Thymus (tissue), 11 donors: ENCODE measurements around the gene NIM1K. TPM values are rescaled to one million over a fixed set of nuclear protein-coding genes. Genes with fewer than 3 reads are reported as not detected.
"Not testable (repeated sequence)": the region's sequence is repeated elsewhere in the genome, so short reads cannot be mapped to it uniquely, and the experiment has no call there.

Experiments used
- DNase-seq, 9 donors: peaks; one replicate each; pipeline ENCODE4 v3.0.0-alpha.2; 2013; ENCODE audit warnings: low spot score in 9 of 9, low read depth in 6 of 9, missing footprints in 1 of 9
- H3K27ac ChIP-seq, 2 donors: one replicate each; pipeline ENCODE4 v1.5.1; 2013; ENCODE audit warnings: control low read depth in 1 of 2, low read depth in 1 of 2, low read length in 1 of 2, mild to moderate bottlenecking in 1 of 2, moderate library complexity in 1 of 2
- H3K27me3 ChIP-seq, 2 donors: one replicate each; pipeline ENCODE4 v1.5.1; 2013; ENCODE audit warnings: low read length in 1 of 2; ENCODE audit not compliant: control insufficient read depth in 2 of 2, insufficient read depth in 1 of 2
- H3K36me3 ChIP-seq, 2 donors: one replicate each; pipeline ENCODE4 v1.5.1; 2013; ENCODE audit warnings: low read length in 1 of 2, mild to moderate bottlenecking in 1 of 2, moderate library complexity in 1 of 2; ENCODE audit not compliant: control insufficient read depth in 2 of 2, insufficient read depth in 2 of 2
- H3K4me1 ChIP-seq, 2 donors: one replicate each; pipeline ENCODE4 v1.5.1; 2013; ENCODE audit warnings: low read length in 2 of 2; ENCODE audit not compliant: control insufficient read depth in 2 of 2, insufficient read depth in 2 of 2
- H3K4me3 ChIP-seq, 2 donors: one replicate each; pipeline ENCODE4 v1.5.1; 2013; ENCODE audit warnings: low read length in 2 of 2, control low read depth in 1 of 2, mild to moderate bottlenecking in 1 of 2
- H3K9me3 ChIP-seq, 2 donors: one replicate each; pipeline ENCODE4 v1.5.1; 2013; ENCODE audit warnings: low read length in 1 of 2, mild to moderate bottlenecking in 1 of 2; ENCODE audit not compliant: control insufficient read depth in 2 of 2, insufficient read depth in 1 of 2
- WGBS: extraction: QIAGEN DNeasy Blood & Tissue Kit; methylation state at CpG from one replicate; pipeline ENCODE4 v1.1.7; 2013; 5-methylcytosine and 5-hydroxymethylcytosine counted together
- polyA plus RNA-seq: library from polyadenylated mRNA; stranded (reverse); fragments of 200-250 nt; gene quantifications from one replicate; pipeline ENCODE4 v1.2.3, GENCODE V29; 2013
- total RNA-seq: library from RNA; stranded (reverse); fragments of 120-200 nt; gene quantifications from one replicate; pipeline ENCODE4 v1.2.4, GENCODE V29; 2013
- donor health status: healthy.

The NIM1K gene
- total and polyA plus RNA-seq, 2 donors: 0.19 to 0.32 TPM

DNA sequence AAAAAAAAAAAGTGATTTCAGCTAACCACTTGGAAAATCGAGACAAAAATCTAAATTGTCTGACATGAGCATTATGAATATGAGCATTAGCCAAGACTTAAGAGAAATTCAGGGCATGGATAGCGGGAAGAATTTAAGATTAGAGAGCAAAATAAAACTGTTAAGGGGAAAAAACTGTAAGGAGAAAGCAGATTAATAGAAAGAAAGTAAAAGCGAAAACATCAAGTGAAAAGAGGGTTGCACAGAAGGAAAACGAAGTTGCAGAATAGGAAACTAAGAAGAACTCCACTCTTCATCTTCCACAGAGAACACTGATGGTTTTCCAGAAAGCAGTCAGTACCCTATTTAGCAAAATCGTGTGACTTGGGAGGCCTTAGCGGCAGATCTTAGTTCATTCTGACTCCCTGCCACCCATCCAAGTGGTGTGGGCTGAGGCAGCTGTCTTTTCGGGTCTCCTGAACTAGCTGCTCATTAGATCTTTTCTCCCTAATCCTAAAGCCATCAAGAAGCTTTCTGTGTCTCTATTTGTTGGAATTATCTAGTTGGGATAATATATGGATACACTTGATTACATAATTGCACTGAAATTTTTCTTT, 3.7 kb downstream of the NIM1K start:
- Histone ChIP-seq H3K9me3 (peaks cover 0 to 5% of the 10 kb centered on the region in 2 donors), H3K4me1 (peaks cover 6 to 22% of the 10 kb centered on the region in 2 donors), H3K27ac (no peak overlapping the region), H3K4me3 (no peak overlapping the region), H3K36me3 (no peaks in the 10 kb centered on the region), H3K27me3 (peaks cover 12 to 37% of the 10 kb centered on the region in 2 donors)
- 89% methylated on average over 7 of the region's 7 CpGs for WGBS
- DNase-seq: no peak

GRCh38 chr5:43197535-43197934, 5.5 kb downstream of the NIM1K start:
- H3K4me1 ChIP-seq: peaks cover 0 to 11% of the 10 kb centered on the region in 2 donors
- no peak overlapping the region for H3K4me3 ChIP-seq
- no peaks in the 10 kb centered on the region for H3K36me3 ChIP-seq
- no peak for DNase-seq
- no peak overlapping the region for H3K27ac ChIP-seq
- H3K27me3 ChIP-seq: peaks cover 4 to 20% of the 10 kb centered on the region in 2 donors
- 65% methylated on average over 3 of the region's 3 CpGs for WGBS
- H3K9me3 ChIP-seq: no peaks in the 10 kb centered on the region

GRCh38 chr5:43201442-43201841, 9.4 kb downstream of the NIM1K start:
- not testable (repeated sequence) for H3K4me1 ChIP-seq, H3K4me3 ChIP-seq, H3K36me3 ChIP-seq, H3K27me3 ChIP-seq, H3K27ac ChIP-seq, DNase-seq, H3K9me3 ChIP-seq
- 92% methylated on average over 5 of the region's 5 CpGs for WGBS

DNA sequence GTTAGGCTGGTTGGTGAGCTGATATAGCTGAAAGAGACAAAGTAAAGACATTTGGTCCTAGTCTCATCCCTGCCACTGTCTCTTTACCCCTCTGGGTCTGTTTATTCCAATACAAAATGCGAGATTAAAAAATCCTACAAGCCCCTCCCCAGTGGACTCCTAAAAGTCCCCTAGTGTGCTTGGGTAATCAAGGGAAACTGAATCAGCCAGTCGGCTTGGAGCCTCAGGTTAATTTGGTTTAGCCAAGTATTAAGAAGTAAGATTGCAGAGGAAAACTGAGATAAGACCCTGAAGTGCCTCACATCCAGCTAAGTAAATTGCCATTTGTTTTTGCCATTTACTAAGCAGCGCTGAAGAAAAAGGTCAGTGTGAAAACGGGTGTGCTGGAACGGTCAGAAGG, 10.4 kb downstream of the NIM1K start:
- Histone ChIP-seq H3K27me3 (no peaks in the 10 kb centered on the region), H3K27ac (no peak overlapping the region), H3K36me3 (no peaks in the 10 kb centered on the region), H3K9me3 (no peaks in the 10 kb centered on the region), H3K4me1 (no peaks in the 10 kb centered on the region), H3K4me3 (no peak overlapping the region)
- 87% methylated on average over 5 of the region's 5 CpGs for WGBS
- DNase-seq: no peak

- no peak for DNase-seq
- no peaks in the 10 kb centered on the region for H3K36me3 ChIP-seq
- H3K4me3 ChIP-seq: no peak overlapping the region
- no peaks in the 10 kb centered on the region for H3K9me3 ChIP-seq
- H3K27ac ChIP-seq: no peak overlapping the region
- no peaks in the 10 kb centered on the region for H3K4me1 ChIP-seq
- WGBS: 97% methylated on average over 5 of the region's 5 CpGs
- no peaks in the 10 kb centered on the region for H3K27me3 ChIP-seq
These were observed 11.3 kb downstream of the NIM1K start for GRCh38 chr5:43203373-43203772.

GRCh38 chr5:43204958-43205357, 12.9 kb downstream of the NIM1K start:
- no peak overlapping the region for H3K4me3 ChIP-seq
- WGBS: 90% methylated on average over 2 of the region's 2 CpGs
- H3K36me3 ChIP-seq: no peaks in the 10 kb centered on the region
- no peaks in the 10 kb centered on the region for H3K9me3 ChIP-seq
- no peak for DNase-seq
- H3K27ac ChIP-seq: no peak overlapping the region
- H3K4me1 ChIP-seq: no peaks in the 10 kb centered on the region
- no peaks in the 10 kb centered on the region for H3K27me3 ChIP-seq

- H3K4me1 ChIP-seq: no peaks in the 10 kb centered on the region
- H3K27me3 ChIP-seq: no peaks in the 10 kb centered on the region
- no peaks in the 10 kb centered on the region for H3K9me3 ChIP-seq
- 95% methylated on average over 4 of the region's 4 CpGs for WGBS
- DNase-seq: no peak
- H3K36me3 ChIP-seq: no peaks in the 10 kb centered on the region
- H3K27ac ChIP-seq: no peak overlapping the region
- H3K4me3 ChIP-seq: no peak overlapping the region
These were observed 15.6 kb downstream of the NIM1K start for GRCh38 chr5:43207601-43208000.

DNA sequence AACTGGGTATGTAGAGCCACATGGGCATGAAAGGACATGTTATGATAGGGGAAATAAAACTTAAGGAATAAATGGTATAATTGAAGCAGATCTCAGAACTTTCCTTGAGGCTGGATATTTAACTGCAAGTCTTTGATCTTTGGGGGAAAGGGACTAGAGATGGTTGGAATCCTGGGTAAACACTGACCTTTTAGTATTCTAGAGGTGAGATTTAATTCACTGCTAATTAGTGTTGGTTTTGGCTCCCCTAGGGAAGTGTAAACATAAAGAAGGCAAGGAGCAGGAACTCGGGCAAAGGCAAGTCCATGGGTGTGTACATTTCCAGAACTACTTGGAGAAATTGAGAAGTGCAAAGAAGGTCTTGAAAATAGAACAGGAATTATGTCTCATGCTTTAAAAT, 16.6 kb downstream of the NIM1K start:
- Histone ChIP-seq H3K4me3 (no peak overlapping the region), H3K36me3 (no peaks in the 10 kb centered on the region), H3K27me3 (no peaks in the 10 kb centered on the region), H3K9me3 (no peaks in the 10 kb centered on the region), H3K27ac (no peak overlapping the region), H3K4me1 (no peaks in the 10 kb centered on the region)
- DNase-seq: no peak
- 14% methylated on average over 1 of the region's 1 CpG for WGBS

GRCh38 chr5:43209060-43209459, 17.0 kb downstream of the NIM1K start:
- WGBS: 91% methylated on average over 4 of the region's 4 CpGs
- H3K27me3 ChIP-seq: no peaks in the 10 kb centered on the region
- no peak for DNase-seq
- H3K27ac ChIP-seq: no peak overlapping the region
- no peaks in the 10 kb centered on the region for H3K4me1 ChIP-seq
- H3K36me3 ChIP-seq: no peaks in the 10 kb centered on the region
- H3K4me3 ChIP-seq: no peak overlapping the region
- no peaks in the 10 kb centered on the region for H3K9me3 ChIP-seq

GRCh38 chr5:43209833-43210232, 17.8 kb downstream of the NIM1K start:
- Histone ChIP-seq H3K36me3 (no peaks in the 10 kb centered on the region), H3K4me1 (no peaks in the 10 kb centered on the region), H3K9me3 (no peaks in the 10 kb centered on the region), H3K27me3 (no peaks in the 10 kb centered on the region), H3K4me3 (no peak overlapping the region), H3K27ac (no peak overlapping the region)
- WGBS: 88% methylated on average over 5 of the region's 5 CpGs
- no peak for DNase-seq
